Right ventricle myocardium superior (tissue), 1 donor: Measurements from ENCODE around the gene NACA2. TPM values are rescaled to one million over a fixed set of nuclear protein-coding genes. Genes with fewer than 3 reads are reported as not detected.
"Not testable (repeated sequence)": the region's sequence is repeated elsewhere in the genome, so short reads cannot be mapped to it uniquely, and the experiment has no call there.

Experiments used
- ATAC-seq: fragments of 200-7000 bp; cut with Tn5 transposase; one replicate; pipeline ENCODE4 v1.9.1; 2020; ENCODE audit warnings: mild to moderate bottlenecking; ENCODE audit not compliant: poor library complexity
- DNase-seq: peaks from one replicate; pipeline ENCODE4 v3.0.0-alpha.2; 2020
- intact Hi-C: fragments of 100-400 bp; cut with DNase I; formaldehyde crosslinking; loops from one replicate; pipeline ENCODE4 v1.11.2; 2022
- total RNA-seq: library from RNA; stranded (reverse); fragmentation: NEBNext Ultra II Directional; extraction: Animal tissue kit (Norgen Biotek cat#: 25700); gene quantifications from one replicate; pipeline ENCODE4 v1.2.1, GENCODE V29; 2021
- donor health status: DM: no; HTN: yes; CAD: no; lungs with severe emphysema.

The NACA2 gene
- total RNA-seq, 1 donor from 2014 or later = not detected

GRCh38 chr17:61562287-61562686, 28.7 kb downstream of the NACA2 start:
- DNase-seq (no peak), ATAC-seq (no peak)
- intact Hi-C loops = no loop called here

DNA sequence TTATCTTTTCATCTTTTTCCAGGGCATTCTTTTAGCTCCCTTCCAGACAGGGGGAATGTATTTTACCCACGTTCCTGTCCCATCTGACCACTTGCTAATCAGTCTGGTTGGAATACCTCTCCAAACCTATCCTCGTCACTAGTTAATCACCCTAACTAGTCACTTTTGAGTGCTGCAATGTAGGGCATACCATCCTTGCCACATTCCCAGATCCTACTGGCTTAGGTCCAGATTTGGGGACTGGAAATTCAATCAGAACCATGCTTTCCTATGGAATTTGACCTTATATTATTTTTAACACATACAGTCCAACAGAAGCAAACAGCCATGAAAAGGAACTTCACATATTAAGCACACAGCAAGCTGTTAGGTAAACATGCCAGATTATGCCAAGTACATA, 29.7 kb downstream of the NACA2 start:
- ATAC-seq = no peak
- DNase-seq = no peak
- intact Hi-C loops = no loop called here

DNA sequence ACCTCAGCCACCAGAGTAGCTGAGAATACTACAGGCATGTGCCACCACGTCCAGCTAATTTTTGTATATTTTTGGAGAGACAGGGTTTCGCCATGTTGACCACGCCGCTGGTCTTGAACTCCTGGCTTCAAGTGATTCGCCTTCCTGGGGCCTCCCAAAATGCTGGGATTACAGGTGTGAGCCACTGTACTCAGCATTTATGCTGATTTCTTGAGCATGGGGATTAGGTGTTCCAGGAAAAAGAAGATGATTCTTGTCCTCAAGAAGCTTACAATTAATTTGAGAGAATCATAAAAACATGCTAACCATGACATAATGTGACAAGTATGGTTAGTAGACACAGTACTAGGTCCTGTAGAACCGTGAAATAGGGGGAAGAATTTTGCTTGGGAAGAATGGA, 30.9 kb downstream of the NACA2 start:
- intact Hi-C loops = no loop called here
- ATAC-seq (no peak), DNase-seq (no peak)

DNA sequence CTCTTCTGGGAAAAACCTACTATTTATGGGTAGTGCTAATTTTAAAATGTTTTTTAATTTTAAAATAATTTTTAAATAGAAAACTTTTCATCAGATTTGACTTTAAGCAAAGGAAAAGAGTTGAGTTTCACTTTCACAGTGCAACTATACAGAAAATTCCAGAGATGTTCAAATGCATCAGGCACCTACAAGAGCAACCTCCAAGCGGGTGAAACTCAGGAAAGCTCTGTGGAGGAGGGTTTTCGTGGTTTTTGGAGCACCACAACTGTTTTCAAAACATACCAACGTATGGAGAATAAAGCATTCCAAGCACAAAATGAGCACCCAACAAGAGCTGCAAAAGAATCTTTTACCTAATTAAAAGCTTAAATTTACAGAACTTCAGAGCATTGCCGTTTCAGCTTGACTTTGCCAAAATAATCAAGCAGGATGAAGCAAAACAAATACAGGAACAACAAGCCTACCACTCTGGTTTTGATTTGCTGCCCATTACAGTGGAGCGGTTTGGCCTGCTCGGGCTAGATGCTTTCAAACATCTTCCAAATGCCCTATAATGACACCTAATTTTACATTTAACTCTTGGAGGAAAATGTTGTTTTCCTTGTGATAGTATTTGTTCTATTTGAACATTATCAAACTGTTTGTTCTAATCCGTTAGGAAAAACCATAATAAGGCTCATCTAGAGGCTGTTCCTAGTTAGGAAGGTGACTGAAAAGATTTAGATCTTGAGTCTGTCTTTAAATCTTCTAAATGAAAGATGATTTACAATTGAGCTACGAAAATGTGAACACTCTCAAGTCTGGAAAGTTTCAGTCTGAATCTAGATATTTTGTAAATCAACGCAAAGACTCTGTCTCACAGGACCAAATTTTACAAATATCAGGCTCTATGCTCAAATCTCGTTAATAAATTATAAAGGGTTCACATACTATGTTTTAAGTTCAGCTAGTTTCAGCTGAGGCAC, 34.5 kb downstream of the NACA2 start:
- ATAC-seq (no peak), DNase-seq (no peak)
- intact Hi-C loops = no loop called here

DNA sequence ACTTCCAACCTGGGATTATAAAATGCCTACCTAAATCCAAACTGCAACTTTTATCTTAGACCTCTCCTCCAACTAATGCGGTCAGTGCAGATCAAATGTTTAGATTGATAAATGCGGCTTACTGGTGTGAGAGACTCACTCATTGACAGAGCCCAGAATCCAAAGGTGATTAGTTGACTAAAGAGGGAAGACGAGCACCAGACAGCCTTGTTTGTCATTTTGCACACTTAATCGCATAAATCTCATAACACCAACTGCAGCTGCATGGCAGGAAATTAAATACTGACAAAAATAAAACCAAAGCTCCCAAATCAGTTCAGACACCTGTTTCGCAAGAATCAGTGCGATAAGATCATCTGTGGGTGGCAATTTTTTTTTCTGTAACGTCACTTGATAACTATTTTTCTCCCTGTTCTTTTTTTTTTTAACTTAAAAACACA, 35.9 kb downstream of the NACA2 start:
- DNase-seq (no peak), ATAC-seq (no peak)
- intact Hi-C loops = no loop called here

DNA sequence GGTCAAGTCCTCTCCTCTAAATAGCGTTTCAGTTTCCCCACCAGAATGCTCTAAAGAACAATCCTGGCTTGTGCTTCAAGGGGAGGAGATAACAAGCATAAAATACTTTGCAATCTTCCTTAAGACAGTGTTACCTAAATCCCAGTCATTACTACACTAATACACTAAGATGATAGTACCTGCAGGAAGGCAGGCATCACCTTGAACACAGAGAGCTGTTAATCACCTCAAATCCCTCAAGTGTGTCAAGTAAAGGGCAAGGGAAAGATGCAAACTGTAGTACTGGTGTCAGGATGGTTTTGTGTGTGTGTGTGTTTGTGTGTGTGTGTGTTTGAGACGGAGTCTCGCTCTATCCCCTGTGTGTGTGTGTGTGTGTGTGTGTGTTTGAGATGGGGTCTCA, 36.8 kb downstream of the NACA2 start:
- intact Hi-C loops = loop anchor here (5.0 kb wide), 1 partner anchor 137 kb away; no protein-coding TSS in a partner anchor
- DNase-seq = no peak
- no peak for ATAC-seq

DNA sequence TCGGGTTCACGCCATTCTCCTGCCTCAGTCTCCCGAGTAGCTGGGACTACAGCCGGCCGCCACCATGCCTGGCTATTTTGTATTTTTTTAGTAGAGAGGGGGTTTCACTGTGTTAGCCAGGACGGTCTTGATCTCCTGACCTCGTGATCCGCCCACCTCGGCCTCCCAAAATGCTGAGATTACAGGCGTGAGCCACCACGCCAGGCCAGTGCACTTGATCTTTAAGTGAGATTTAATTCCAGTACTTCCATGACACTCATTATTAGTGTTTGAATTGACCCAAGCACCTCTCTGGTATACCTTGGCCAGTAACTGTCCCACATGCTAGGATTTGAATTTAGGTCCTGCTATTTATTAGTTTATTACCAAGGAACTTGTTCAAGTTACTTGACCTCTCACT, 38.5 kb downstream of the NACA2 start:
- DNase-seq, ATAC-seq: not testable (repeated sequence)
- intact Hi-C loops = loop anchor here (5.0 kb wide), 1 partner anchor 135 kb away; no protein-coding TSS in a partner anchor

DNA sequence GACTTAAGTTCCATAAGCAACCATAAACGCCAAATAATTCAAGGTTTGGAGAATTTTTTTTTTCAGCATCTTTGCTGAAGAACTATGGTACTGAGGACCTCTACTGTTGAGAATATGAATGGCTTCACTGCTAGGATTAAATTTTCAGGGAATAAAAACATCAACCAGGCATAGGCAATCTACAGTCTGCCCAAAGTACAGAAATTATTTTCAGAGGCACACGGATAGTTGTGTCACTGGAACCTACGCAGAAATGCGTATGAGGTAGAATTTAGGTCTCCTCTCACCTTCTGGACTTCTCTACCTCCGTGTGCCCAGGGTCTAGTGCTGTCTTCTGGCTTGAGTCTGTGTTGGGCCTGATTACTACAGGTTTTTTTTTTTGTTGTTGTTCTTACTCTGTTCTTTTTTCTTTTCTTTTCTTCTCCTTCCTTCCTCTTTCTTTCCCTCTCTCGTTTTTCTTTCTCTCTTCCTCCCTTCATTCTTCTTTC, 39.7 kb downstream of the NACA2 start:
- intact Hi-C loops = loop anchor here (5.0 kb wide), 1 partner anchor 134 kb away; no protein-coding TSS in a partner anchor
- DNase-seq (no peak), ATAC-seq (no peak)

- intact Hi-C loops = no loop called here
- no peak for ATAC-seq
Measured at GRCh38 chr17:61547113-61547512, 43.9 kb downstream of the NACA2 start.

GRCh38 chr17:61545335-61545938, 45.6 kb downstream of the NACA2 start:
- intact Hi-C loops = no loop called here

More at GRCh38 chr17:61547113-61547512, 43.9 kb downstream of the NACA2 start:
- no peak for DNase-seq

DNA sequence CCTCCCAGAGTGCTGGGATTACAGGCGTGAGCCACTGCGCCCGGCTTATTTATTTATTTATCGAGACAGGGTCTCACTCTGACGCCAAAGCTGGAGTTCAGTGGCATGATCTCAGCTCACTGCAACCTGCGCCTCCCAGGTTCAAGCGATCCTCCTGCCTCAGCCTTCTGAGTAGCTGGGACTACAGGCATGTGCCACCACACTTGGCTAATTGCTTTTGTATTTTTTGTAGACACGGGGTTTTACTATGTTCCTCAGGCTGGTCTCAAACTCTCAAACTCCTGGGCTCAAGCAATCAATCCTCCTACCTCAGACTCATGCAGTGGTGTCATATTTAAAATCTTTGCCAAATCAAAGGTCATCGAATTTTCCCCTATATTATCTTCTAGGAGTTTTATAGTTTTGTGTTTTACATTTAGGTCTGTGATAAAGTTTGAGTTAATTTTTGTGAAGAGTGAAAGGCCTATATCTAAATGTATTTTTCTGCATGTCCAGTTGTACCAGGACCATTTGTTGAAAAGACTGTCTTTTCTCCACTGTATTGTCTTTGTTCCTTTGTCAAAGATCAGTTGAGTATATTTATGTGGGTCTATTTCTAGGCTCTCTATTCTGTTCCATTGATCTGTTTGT, 47.1 kb downstream of the NACA2 start:
- ATAC-seq = no peak
- intact Hi-C loops = no loop called here
- DNase-seq = no peak

More at GRCh38 chr17:61545335-61545938, 45.6 kb downstream of the NACA2 start:
- DNase-seq = no peak
- ATAC-seq = no peak

- no peak for DNase-seq
- intact Hi-C loops = no loop called here
Measured at GRCh38 chr17:61542027-61542426, 49.0 kb downstream of the NACA2 start.

DNA sequence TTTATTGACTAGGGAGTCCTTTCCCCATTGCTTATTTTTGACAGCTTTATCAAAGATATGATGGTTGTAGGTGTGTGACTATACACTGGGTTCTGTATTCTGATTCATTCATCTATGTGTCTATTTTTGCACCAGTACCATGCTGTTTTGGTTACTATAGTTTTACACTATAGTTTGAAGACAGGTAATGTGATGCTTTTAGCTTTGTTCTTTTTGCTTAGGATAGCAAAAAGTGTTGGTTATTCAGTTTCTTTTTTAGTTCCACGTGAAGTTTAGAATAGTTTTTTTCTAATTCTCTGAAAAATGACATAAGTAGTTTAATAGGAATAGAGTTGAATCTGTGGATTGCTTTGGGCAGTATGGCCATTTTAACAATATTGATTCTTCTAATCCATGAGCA, 50.1 kb downstream of the NACA2 start:
- ATAC-seq (no peak), DNase-seq (no peak)
- intact Hi-C loops = no loop called here

More at GRCh38 chr17:61542027-61542426, 49.0 kb downstream of the NACA2 start:
- no peak for ATAC-seq

Other genes starting within 250 kb of the NACA2 start
- gene TBX2, start 191.4 kb downstream of the NACA2 start, total RNA-seq = 13.1 TPM
- gene TBX4, start 138.8 kb downstream of the NACA2 start, total RNA-seq = not detected